HEK293 (cell line): ENCODE measurements around the gene FZR1.

ENCODE experiments used
- HOXD13 ChIP-seq: sonication (generic); formaldehyde crosslinking; IDR thresholded peaks from 2 replicates; pipeline ENCODE4 v1.8.0; 2022; ENCODE audit warnings: missing genetic modification reagents, borderline replicate concordance
- PRDM2 ChIP-seq: fragments of 450-650 bp; formaldehyde crosslinking; IDR thresholded peaks from 2 replicates; pipeline ENCODE4 v1.5.1; 2016; ENCODE audit warnings: missing biosample characterization, missing genetic modification characterization, borderline replicate concordance
- PRDM6 ChIP-seq: fragments of 450-650 bp; formaldehyde crosslinking; IDR thresholded peaks from 2 replicates; pipeline ENCODE4 v1.5.1; 2017; ENCODE audit warnings: missing biosample characterization, missing genetic modification characterization
- WT1 ChIP-seq: fragments of 450-650 bp; formaldehyde crosslinking; IDR thresholded peaks from 2 replicates; pipeline ENCODE4 v1.5.1; 2016; ENCODE audit warnings: missing biosample characterization, missing genetic modification characterization
- ZBTB7A ChIP-seq: fragments of 450-650 bp; formaldehyde crosslinking; IDR thresholded peaks from 2 replicates; pipeline ENCODE4 v1.5.1; 2016; ENCODE audit warnings: low read depth, missing biosample characterization, missing genetic modification characterization
- ZBTB8A ChIP-seq: fragments of 450-650 bp; formaldehyde crosslinking; IDR thresholded peaks from 2 replicates; pipeline ENCODE4 v1.5.1; 2016; ENCODE audit warnings: missing biosample characterization, missing genetic modification characterization
- ZNF10 ChIP-seq: fragments of 450-650 bp; formaldehyde crosslinking; IDR thresholded peaks from 2 replicates; pipeline ENCODE4 v1.5.1; 2017; ENCODE audit warnings: missing biosample characterization, missing genetic modification characterization
- ZNF132 ChIP-seq: fragments of 450-650 bp; formaldehyde crosslinking; IDR thresholded peaks from 2 replicates; pipeline ENCODE4 v1.5.1; 2017; ENCODE audit warnings: missing biosample characterization, missing genetic modification characterization, borderline replicate concordance
- ZNF16 ChIP-seq: fragments of 450-650 bp; formaldehyde crosslinking; IDR thresholded peaks from 2 replicates; pipeline ENCODE4 v1.5.1; 2016; ENCODE audit warnings: low read depth, missing biosample characterization, missing genetic modification characterization
- ZNF175 ChIP-seq: fragments of 450-650 bp; formaldehyde crosslinking; IDR thresholded peaks from 2 replicates; pipeline ENCODE4 v1.5.1; 2016; ENCODE audit warnings: missing biosample characterization, missing genetic modification characterization
- ZNF24 ChIP-seq: fragments of 450-650 bp; formaldehyde crosslinking; IDR thresholded peaks from 2 replicates; pipeline ENCODE4 v1.5.1; 2016; ENCODE audit warnings: missing biosample characterization, missing genetic modification characterization
- ZNF335 ChIP-seq: fragments of 450-650 bp; formaldehyde crosslinking; conservative IDR thresholded peaks from 2 replicates; pipeline ENCODE4 v1.5.1; 2016; ENCODE audit warnings: missing biosample characterization, missing genetic modification characterization
- ZNF350 ChIP-seq: fragments of 450-650 bp; formaldehyde crosslinking; IDR thresholded peaks from 2 replicates; pipeline ENCODE4 v1.5.0; 2017; ENCODE audit warnings: missing biosample characterization, mild to moderate bottlenecking, missing genetic modification characterization
- ZNF362 ChIP-seq: fragments of 450-650 bp; formaldehyde crosslinking; IDR thresholded peaks from 2 replicates; pipeline ENCODE4 v1.5.1; 2016; ENCODE audit warnings: missing biosample characterization, missing genetic modification characterization
- ZNF426 ChIP-seq: fragments of 450-650 bp; formaldehyde crosslinking; IDR thresholded peaks from 2 replicates; pipeline ENCODE4 v1.5.1; 2017; ENCODE audit warnings: missing biosample characterization, missing genetic modification characterization, mild to moderate bottlenecking, inconsistent platforms, moderate library complexity
- ZNF518A ChIP-seq: fragments of 450-650 bp; formaldehyde crosslinking; conservative IDR thresholded peaks from 2 replicates; pipeline ENCODE4 v1.5.1; 2016; ENCODE audit warnings: low read depth, missing biosample characterization, missing genetic modification characterization
- ZNF521 ChIP-seq: fragments of 450-650 bp; formaldehyde crosslinking; IDR thresholded peaks from 2 replicates; pipeline ENCODE4 v1.5.1; 2017; ENCODE audit warnings: missing biosample characterization, mild to moderate bottlenecking, missing genetic modification characterization
- ZNF600 ChIP-seq: fragments of 450-650 bp; formaldehyde crosslinking; IDR thresholded peaks from 2 replicates; pipeline ENCODE4 v1.5.1; 2016; ENCODE audit warnings: missing biosample characterization, missing genetic modification characterization
- ZNF621 ChIP-seq: fragments of 450-650 bp; formaldehyde crosslinking; IDR thresholded peaks from 2 replicates; pipeline ENCODE4 v1.5.1; 2017; ENCODE audit warnings: missing biosample characterization, missing genetic modification characterization
- ZNF629 ChIP-seq: fragments of 450-650 bp; formaldehyde crosslinking; IDR thresholded peaks from 2 replicates; pipeline ENCODE4 v1.5.1; 2017; ENCODE audit warnings: missing biosample characterization, missing genetic modification characterization
- ZNF747 ChIP-seq: fragments of 450-650 bp; formaldehyde crosslinking; IDR thresholded peaks from 2 replicates; pipeline ENCODE4 v1.5.1; 2016; ENCODE audit warnings: missing biosample characterization, missing genetic modification characterization
- ZNF791 ChIP-seq: fragments of 450-650 bp; formaldehyde crosslinking; IDR thresholded peaks from 2 replicates; pipeline ENCODE4 v1.5.1; 2016; ENCODE audit warnings: missing biosample characterization, missing genetic modification characterization
- ZNF837 ChIP-seq: fragments of 450-650 bp; formaldehyde crosslinking; IDR thresholded peaks from 2 replicates; pipeline ENCODE4 v1.5.1; 2016; ENCODE audit warnings: missing biosample characterization, missing genetic modification characterization
- ZSCAN23 ChIP-seq: fragments of 450-650 bp; formaldehyde crosslinking; IDR thresholded peaks from 2 replicates; pipeline ENCODE4 v1.5.1; 2016; ENCODE audit warnings: missing biosample characterization, missing genetic modification characterization
- TF ChIP-seq, protein P1 (sequence below): fragments of 450-650 bp; formaldehyde crosslinking; IDR thresholded peaks from 2 replicates; pipeline ENCODE4 v1.5.1; 2016; ENCODE audit warnings: missing biosample characterization, missing genetic modification characterization

FZR1 gene

GRCh38 chr19:3573162-3573857 lies 67.2 kb downstream of the FZR1 start (continued):
- TF ChIP-seq ZNF518A (tag by site-specific recombination) (no peak), ZSCAN23 (tag by site-specific recombination) (no peak), ZNF747 (tag by site-specific recombination) (no peak), ZBTB7A (tag by site-specific recombination) (peak; percentile 89), ZNF791 (no peak), HOXD13 (CRISPR knock-in tag) (no peak), ZNF521 (tag by site-specific recombination) (no peak), ZNF621 (tag by site-specific recombination) (no peak), ZNF10 (tag by site-specific recombination) (no peak), PRDM6 (tag by site-specific recombination) (no peak), ZNF350 (tag by site-specific recombination) (no peak), ZNF24 (tag by site-specific recombination) (no peak), ZNF426 (tag by site-specific recombination) (no peak), ZNF16 (tag by site-specific recombination) (no peak), ZNF837 (tag by site-specific recombination) (0 out of 2 replicates have a peak, but pooled peaks have one; percentile 6), ZBTB8A (tag by site-specific recombination) (peak; percentile 83), ZNF132 (tag by site-specific recombination) (no peak), PRDM2 (no peak), WT1 (no peak), ZNF600 (tag by site-specific recombination) (peak; percentile 78), ZNF175 (tag by site-specific recombination) (no peak), ZNF335 (tag by site-specific recombination) (peak; percentile 48), ZNF362 (tag by site-specific recombination) (no peak), ZNF629 (tag by site-specific recombination) (0 out of 2 replicates have a peak, but pooled peaks have one; percentile 12)
- TF ChIP-seq, protein P1, sequence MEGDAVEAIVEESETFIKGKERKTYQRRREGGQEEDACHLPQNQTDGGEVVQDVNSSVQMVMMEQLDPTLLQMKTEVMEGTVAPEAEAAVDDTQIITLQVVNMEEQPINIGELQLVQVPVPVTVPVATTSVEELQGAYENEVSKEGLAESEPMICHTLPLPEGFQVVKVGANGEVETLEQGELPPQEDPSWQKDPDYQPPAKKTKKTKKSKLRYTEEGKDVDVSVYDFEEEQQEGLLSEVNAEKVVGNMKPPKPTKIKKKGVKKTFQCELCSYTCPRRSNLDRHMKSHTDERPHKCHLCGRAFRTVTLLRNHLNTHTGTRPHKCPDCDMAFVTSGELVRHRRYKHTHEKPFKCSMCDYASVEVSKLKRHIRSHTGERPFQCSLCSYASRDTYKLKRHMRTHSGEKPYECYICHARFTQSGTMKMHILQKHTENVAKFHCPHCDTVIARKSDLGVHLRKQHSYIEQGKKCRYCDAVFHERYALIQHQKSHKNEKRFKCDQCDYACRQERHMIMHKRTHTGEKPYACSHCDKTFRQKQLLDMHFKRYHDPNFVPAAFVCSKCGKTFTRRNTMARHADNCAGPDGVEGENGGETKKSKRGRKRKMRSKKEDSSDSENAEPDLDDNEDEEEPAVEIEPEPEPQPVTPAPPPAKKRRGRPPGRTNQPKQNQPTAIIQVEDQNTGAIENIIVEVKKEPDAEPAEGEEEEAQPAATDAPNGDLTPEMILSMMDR (tag by site-specific recombination): no peak
